AG09309 (cell line): ENCODE results near the gene MAGI1.

Source experiments
- DNase-seq: peaks from one replicate; pipeline ENCODE4 v3.0.0-alpha.2; 2010; ENCODE audit warnings: low read depth
- H3K4me3 ChIP-seq: 2 replicates; pipeline ENCODE4 v1.5.1; 2011; ENCODE audit warnings: mild to moderate bottlenecking, low read depth, low read length, moderate library complexity; ENCODE audit not compliant: control insufficient read depth
- CTCF ChIP-seq: IDR thresholded peaks from 2 replicates; pipeline ENCODE4 v1.5.1; 2011; ENCODE audit warnings: mild to moderate bottlenecking, low read depth, low read length, inconsistent platforms; ENCODE audit not compliant: insufficient read depth, control insufficient read depth; ENCODE audit errors: missing control alignments

Gene MAGI1

GRCh38 chr3:65808407-65808806 lies 230.3 kb downstream of the MAGI1 start:
- DNase-seq = no peak
- TF ChIP-seq CTCF = no peak
- no peak overlapping the region for H3K4me3 ChIP-seq

GRCh38 chr3:65807225-65807624 lies 231.5 kb downstream of the MAGI1 start:
- H3K4me3 ChIP-seq = no peak overlapping the region
- TF ChIP-seq CTCF = no peak
- DNase-seq = no peak

- no peak for DNase-seq
- H3K4me3 ChIP-seq = no peak overlapping the region
- TF ChIP-seq CTCF = no peak
Measured at GRCh38 chr3:65806600-65806999, 232.1 kb downstream of the MAGI1 start.

GRCh38 chr3:65796676-65797075 lies 242.0 kb downstream of the MAGI1 start:
- no peak for DNase-seq
- no peak overlapping the region for H3K4me3 ChIP-seq
- TF ChIP-seq CTCF = no peak

- no peak overlapping the region for H3K4me3 ChIP-seq
- no peak for DNase-seq
- TF ChIP-seq CTCF = no peak
Measured at GRCh38 chr3:65795166-65795565, 243.6 kb downstream of the MAGI1 start.

GRCh38 chr3:65793495-65794200 lies 245.1 kb downstream of the MAGI1 start:
- no peak for TF ChIP-seq CTCF
- no peak overlapping the region for H3K4me3 ChIP-seq
- no peak for DNase-seq
